ENCODE measurements around the gene NXT2. TPM values are rescaled to one million over a fixed set of nuclear protein-coding genes. Genes with fewer than 3 reads are reported as not detected.

The NXT2 gene
- total RNA-seq: 1 to 10 TPM; 6.0 to 10.0 TPM
- 1 to 10 TPM; 3.5 to 3.6 TPM for polyA plus RNA-seq

GRCh38 chrX:109536439-109537323, at the start of gene NXT2:
Gene NXT2, plus strand, starts transcription at chrX:109536844. Its CDS starts 163 bp downstream, at chrX:109537007.
- Histone ChIP-seq H3K4me3 (ENCODE audit: low read depth in 1 of 3, low read length in 3 of 3) (peak within 1 kb of the TSS; percentile 52 to 80 (median 76)), H3K27me3 (ENCODE audit: control insufficient read depth in 4 of 4, insufficient read depth in 4 of 4, low read length in 3 of 4) (peaks cover 0 to 3% (median 0%) of the 10 kb centered on the region in 4 donors), H3K9me3 (ENCODE audit: control insufficient read depth in 4 of 4, low read length in 3 of 4) (no peaks in the 10 kb centered on the region), H3K36me3 (ENCODE audit: control insufficient read depth in 4 of 4, insufficient read depth in 3 of 4, low read depth in 1 of 4, low read length in 3 of 4) (no peaks in the 10 kb centered on the region), H3K9ac (ENCODE audit: low read depth in 1 of 2, low read length in 2 of 2) (peak within 1 kb of the TSS; percentile 61 to 94), H3K27ac (ENCODE audit: low read depth in 1 of 2, low read length in 2 of 2) (peak within 1 kb of the TSS; percentile 94 to 99), H3K4me1 (ENCODE audit: control insufficient read depth in 4 of 4, insufficient read depth in 4 of 4, low read length in 3 of 4) (peaks cover 0 to 6% (median 1%) of the 10 kb centered on the region in 4 donors)
- WGBS: 3% methylated on average over 43 of the region's 43 CpGs
- peak; percentile 82 for DNase-seq (ENCODE audit: low spot score)
- TF ChIP-seq ZBTB33 (IDR thresholded peaks at IDR 0.05) (no peak), GABPA (IDR thresholded peaks at IDR 0.05 in 1 of 2, conservative IDR thresholded peaks at IDR 0.05 in 1 of 2) (peak; percentile 93 to 95), JUND (IDR thresholded peaks at IDR 0.05) (no peak), EGR1 (IDR thresholded peaks at IDR 0.05; ENCODE audit: low read depth in 2 of 2) (no peak), HNF4G (IDR thresholded peaks at IDR 0.05) (no peak), HNF4A (conservative IDR thresholded peaks at IDR 0.05) (peak in 1 of 2 donors; percentile 5), RXRA (IDR thresholded peaks at IDR 0.05) (peak in 1 of 2 donors; percentile 3), TAF1 (conservative IDR thresholded peaks at IDR 0.05) (no peak), FOXA2 (IDR thresholded peaks at IDR 0.05) (no peak), NR2F2 (IDR thresholded peaks at IDR 0.05) (peak; percentile 2), YY1 (IDR thresholded peaks at IDR 0.05) (no peak), ATF3 (IDR thresholded peaks at IDR 0.05) (peak; percentile 6), SP1 (IDR thresholded peaks at IDR 0.05) (peak; percentile 67), FOXA1 (IDR thresholded peaks at IDR 0.05) (peak; percentile 34), RAD21 (IDR thresholded peaks at IDR 0.05) (no peak)
- TF ChIP-seq, protein P1, sequence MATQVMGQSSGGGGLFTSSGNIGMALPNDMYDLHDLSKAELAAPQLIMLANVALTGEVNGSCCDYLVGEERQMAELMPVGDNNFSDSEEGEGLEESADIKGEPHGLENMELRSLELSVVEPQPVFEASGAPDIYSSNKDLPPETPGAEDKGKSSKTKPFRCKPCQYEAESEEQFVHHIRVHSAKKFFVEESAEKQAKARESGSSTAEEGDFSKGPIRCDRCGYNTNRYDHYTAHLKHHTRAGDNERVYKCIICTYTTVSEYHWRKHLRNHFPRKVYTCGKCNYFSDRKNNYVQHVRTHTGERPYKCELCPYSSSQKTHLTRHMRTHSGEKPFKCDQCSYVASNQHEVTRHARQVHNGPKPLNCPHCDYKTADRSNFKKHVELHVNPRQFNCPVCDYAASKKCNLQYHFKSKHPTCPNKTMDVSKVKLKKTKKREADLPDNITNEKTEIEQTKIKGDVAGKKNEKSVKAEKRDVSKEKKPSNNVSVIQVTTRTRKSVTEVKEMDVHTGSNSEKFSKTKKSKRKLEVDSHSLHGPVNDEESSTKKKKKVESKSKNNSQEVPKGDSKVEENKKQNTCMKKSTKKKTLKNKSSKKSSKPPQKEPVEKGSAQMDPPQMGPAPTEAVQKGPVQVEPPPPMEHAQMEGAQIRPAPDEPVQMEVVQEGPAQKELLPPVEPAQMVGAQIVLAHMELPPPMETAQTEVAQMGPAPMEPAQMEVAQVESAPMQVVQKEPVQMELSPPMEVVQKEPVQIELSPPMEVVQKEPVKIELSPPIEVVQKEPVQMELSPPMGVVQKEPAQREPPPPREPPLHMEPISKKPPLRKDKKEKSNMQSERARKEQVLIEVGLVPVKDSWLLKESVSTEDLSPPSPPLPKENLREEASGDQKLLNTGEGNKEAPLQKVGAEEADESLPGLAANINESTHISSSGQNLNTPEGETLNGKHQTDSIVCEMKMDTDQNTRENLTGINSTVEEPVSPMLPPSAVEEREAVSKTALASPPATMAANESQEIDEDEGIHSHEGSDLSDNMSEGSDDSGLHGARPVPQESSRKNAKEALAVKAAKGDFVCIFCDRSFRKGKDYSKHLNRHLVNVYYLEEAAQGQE (IDR thresholded peaks at IDR 0.05): no peak
- TF ChIP-seq, protein P2, sequence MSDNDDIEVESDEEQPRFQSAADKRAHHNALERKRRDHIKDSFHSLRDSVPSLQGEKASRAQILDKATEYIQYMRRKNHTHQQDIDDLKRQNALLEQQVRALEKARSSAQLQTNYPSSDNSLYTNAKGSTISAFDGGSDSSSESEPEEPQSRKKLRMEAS (IDR thresholded peaks at IDR 0.05): no peak
- TF ChIP-seq, protein P3, sequence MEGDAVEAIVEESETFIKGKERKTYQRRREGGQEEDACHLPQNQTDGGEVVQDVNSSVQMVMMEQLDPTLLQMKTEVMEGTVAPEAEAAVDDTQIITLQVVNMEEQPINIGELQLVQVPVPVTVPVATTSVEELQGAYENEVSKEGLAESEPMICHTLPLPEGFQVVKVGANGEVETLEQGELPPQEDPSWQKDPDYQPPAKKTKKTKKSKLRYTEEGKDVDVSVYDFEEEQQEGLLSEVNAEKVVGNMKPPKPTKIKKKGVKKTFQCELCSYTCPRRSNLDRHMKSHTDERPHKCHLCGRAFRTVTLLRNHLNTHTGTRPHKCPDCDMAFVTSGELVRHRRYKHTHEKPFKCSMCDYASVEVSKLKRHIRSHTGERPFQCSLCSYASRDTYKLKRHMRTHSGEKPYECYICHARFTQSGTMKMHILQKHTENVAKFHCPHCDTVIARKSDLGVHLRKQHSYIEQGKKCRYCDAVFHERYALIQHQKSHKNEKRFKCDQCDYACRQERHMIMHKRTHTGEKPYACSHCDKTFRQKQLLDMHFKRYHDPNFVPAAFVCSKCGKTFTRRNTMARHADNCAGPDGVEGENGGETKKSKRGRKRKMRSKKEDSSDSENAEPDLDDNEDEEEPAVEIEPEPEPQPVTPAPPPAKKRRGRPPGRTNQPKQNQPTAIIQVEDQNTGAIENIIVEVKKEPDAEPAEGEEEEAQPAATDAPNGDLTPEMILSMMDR (IDR thresholded peaks at IDR 0.05; ENCODE audit: low read depth, low read length, missing input control): no peak

Measured in liver (tissue), 9 donors.